GM19099 (cell line): Measurements from ENCODE around the gene VTI1A.

Source experiments
- POLR2A ChIP-seq: IDR thresholded peaks from 3 replicates; pipeline ENCODE4 v1.6.1; 2011; ENCODE audit warnings: low read depth; ENCODE audit not compliant: insufficient read length; ENCODE audit errors: extremely low read depth

The VTI1A gene

GRCh38 chr10:112650588-112651030, 203.6 kb downstream of the VTI1A start:
- no peak for TF ChIP-seq POLR2A

- no peak for TF ChIP-seq POLR2A
Observed at GRCh38 chr10:112653215-112653614, 206.2 kb downstream of the VTI1A start.

- TF ChIP-seq POLR2A = no peak
Observed at GRCh38 chr10:112653851-112654250, 206.8 kb downstream of the VTI1A start.

GRCh38 chr10:112654794-112655193, 207.8 kb downstream of the VTI1A start:
- no peak for TF ChIP-seq POLR2A

- TF ChIP-seq POLR2A = no peak
Observed at GRCh38 chr10:112655722-112656121, 208.7 kb downstream of the VTI1A start.

- no peak for TF ChIP-seq POLR2A
Observed at GRCh38 chr10:112658465-112658864, 211.4 kb downstream of the VTI1A start.

- no peak for TF ChIP-seq POLR2A
Observed at GRCh38 chr10:112658900-112659638, 212.1 kb downstream of the VTI1A start.

- no peak for TF ChIP-seq POLR2A
Observed at GRCh38 chr10:112663234-112664125, 216.5 kb downstream of the VTI1A start.

- TF ChIP-seq POLR2A = no peak
Observed at GRCh38 chr10:112666094-112666493, 219.1 kb downstream of the VTI1A start.

- no peak for TF ChIP-seq POLR2A
Observed at GRCh38 chr10:112669989-112670388, 223.0 kb downstream of the VTI1A start.

GRCh38 chr10:112671743-112672142, 224.7 kb downstream of the VTI1A start:
- TF ChIP-seq POLR2A = no peak

GRCh38 chr10:112672706-112673105, 225.7 kb downstream of the VTI1A start:
- TF ChIP-seq POLR2A = no peak

GRCh38 chr10:112675560-112676083, 228.6 kb downstream of the VTI1A start:
- TF ChIP-seq POLR2A = no peak

GRCh38 chr10:112677689-112678088, 230.7 kb downstream of the VTI1A start:
- TF ChIP-seq POLR2A = no peak

GRCh38 chr10:112678581-112678980, 231.6 kb downstream of the VTI1A start:
- TF ChIP-seq POLR2A = no peak

- no peak for TF ChIP-seq POLR2A
Observed at GRCh38 chr10:112678987-112679386, 232.0 kb downstream of the VTI1A start.
